ENCODE results near the gene DIAPH3. TPM values are rescaled to one million over a fixed set of nuclear protein-coding genes. Genes with fewer than 3 reads are reported as not detected.

The DIAPH3 gene
- polyA plus RNA-seq, 1 of the 3 experiments (the other 2 are of a cell fraction): 5.4 TPM

DNA sequence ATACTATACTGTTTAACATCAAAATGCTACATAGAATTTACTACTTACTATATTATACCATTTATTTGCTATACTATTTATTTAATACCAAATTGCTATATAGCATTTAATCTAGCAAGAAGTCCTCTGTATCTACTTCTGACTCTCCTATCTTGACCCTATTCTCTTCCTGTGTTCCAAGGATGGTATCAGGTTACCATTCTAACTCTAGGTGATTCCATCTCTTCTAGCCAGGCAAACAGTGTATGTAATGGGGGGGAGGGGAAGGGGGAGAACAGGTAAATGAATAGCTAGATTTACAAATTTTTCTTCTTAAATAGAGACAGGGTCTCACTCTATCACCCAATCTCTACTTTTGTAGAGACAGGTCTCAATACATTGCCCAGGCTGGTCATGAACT lies 200.3 kb downstream of the DIAPH3 start:
- H3K4me1 ChIP-seq (ENCODE audit: control insufficient read depth in 1 of 2, insufficient read depth in 2 of 2, low read depth in 1 of 2, low read length in 1 of 2): peaks cover 0 to 8% of the 10 kb centered on the region in 2 experiments; a peak in 2 of 4 replicates

DNA sequence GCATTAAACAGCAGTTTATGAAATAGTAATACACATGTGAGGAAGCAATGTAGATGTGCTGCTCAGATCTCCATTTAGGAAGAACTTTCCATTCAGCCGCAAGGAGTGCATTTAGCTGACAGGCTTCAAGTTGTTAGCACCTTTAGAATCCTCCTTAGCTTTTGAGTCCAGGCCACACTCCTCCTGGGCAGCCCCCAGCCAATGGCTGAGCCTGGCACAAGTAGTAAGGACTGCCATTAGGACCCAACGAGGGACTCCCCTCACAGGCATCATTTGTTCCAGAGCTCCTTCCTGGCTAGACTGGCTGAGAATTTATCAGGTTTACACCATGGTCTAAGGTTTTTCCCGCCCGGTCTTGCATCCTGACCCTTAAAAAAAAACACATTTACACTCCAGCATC lies 201.4 kb downstream of the DIAPH3 start:
- Histone ChIP-seq H3K36me3 (replicated peaks in 1 of 2; ENCODE audit: control insufficient read depth in 1 of 2, insufficient read depth in 2 of 2, low read length in 1 of 2) (peaks cover 0 to 13% of the 10 kb centered on the region in 2 experiments), H3K4me2 (no peak overlapping the region), H3K4me1 (ENCODE audit: control insufficient read depth in 1 of 2, insufficient read depth in 2 of 2, low read depth in 1 of 2, low read length in 1 of 2) (peaks cover 0 to 8% of the 10 kb centered on the region in 2 experiments; a peak in 2 of 4 replicates), H3K9me3 (no peaks in the 10 kb centered on the region), H3K79me2 (ENCODE audit: insufficient read depth) (no peaks in the 10 kb centered on the region), H2AFZ (ENCODE audit: low read depth) (no peak overlapping the region), H3K9ac (no peak overlapping the region), H3K4me3 (ENCODE audit: low read depth in 2 of 2, low read length in 1 of 2) (no peak overlapping the region), H3F3A (replicated peaks; ENCODE audit: insufficient read depth) (no peaks in the 10 kb centered on the region), H3K27me3 (ENCODE audit: insufficient read depth) (no peaks in the 10 kb centered on the region), H4K20me1 (ENCODE audit: insufficient read depth) (no peaks in the 10 kb centered on the region), H3K9me2 (no peaks in the 10 kb centered on the region), H3K27ac (ENCODE audit: low read depth in 2 of 2, low read length in 1 of 2) (no peak overlapping the region)
- no peak for DNase-seq
- POLR2A ChIA-PET: no interaction called here
- WGBS (ENCODE audit: low lambda C conversion rate): 90% methylated on average over 1 of the region's 4 CpGs
- CTCF ChIA-PET: interaction anchor here (1.1 kb wide), 1 partner anchor 18 kb away, joined by 3 read pairs; no protein-coding TSS in a partner anchor
- TF ChIP-seq NRF1 (IDR thresholded peaks at IDR 0.05; ENCODE audit: low read depth, low read length): no peak
- TF ChIP-seq, protein P1, sequence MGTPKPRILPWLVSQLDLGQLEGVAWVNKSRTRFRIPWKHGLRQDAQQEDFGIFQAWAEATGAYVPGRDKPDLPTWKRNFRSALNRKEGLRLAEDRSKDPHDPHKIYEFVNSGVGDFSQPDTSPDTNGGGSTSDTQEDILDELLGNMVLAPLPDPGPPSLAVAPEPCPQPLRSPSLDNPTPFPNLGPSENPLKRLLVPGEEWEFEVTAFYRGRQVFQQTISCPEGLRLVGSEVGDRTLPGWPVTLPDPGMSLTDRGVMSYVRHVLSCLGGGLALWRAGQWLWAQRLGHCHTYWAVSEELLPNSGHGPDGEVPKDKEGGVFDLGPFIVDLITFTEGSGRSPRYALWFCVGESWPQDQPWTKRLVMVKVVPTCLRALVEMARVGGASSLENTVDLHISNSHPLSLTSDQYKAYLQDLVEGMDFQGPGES (IDR thresholded peaks at IDR 0.05; ENCODE audit: low read depth, low read length): no peak
- TF ChIP-seq, protein P2, sequence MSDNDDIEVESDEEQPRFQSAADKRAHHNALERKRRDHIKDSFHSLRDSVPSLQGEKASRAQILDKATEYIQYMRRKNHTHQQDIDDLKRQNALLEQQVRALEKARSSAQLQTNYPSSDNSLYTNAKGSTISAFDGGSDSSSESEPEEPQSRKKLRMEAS (IDR thresholded peaks at IDR 0.05; ENCODE audit: low read depth): no peak
- TF ChIP-seq TCF12 (IDR thresholded peaks at IDR 0.05): no peak
- no peak for TF ChIP-seq ELF1 (IDR thresholded peaks at IDR 0.05)
- no peak for TF ChIP-seq RAD21 (IDR thresholded peaks at IDR 0.05; ENCODE audit: low read length)
- TF ChIP-seq, protein P3, sequence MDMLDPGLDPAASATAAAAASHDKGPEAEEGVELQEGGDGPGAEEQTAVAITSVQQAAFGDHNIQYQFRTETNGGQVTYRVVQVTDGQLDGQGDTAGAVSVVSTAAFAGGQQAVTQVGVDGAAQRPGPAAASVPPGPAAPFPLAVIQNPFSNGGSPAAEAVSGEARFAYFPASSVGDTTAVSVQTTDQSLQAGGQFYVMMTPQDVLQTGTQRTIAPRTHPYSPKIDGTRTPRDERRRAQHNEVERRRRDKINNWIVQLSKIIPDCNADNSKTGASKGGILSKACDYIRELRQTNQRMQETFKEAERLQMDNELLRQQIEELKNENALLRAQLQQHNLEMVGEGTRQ (IDR thresholded peaks at IDR 0.05; ENCODE audit: borderline replicate concordance, low read depth, low read length): no peak
- no peak for TF ChIP-seq GABPA (IDR thresholded peaks at IDR 0.05; ENCODE audit: low read depth)
- TF ChIP-seq, protein P4, sequence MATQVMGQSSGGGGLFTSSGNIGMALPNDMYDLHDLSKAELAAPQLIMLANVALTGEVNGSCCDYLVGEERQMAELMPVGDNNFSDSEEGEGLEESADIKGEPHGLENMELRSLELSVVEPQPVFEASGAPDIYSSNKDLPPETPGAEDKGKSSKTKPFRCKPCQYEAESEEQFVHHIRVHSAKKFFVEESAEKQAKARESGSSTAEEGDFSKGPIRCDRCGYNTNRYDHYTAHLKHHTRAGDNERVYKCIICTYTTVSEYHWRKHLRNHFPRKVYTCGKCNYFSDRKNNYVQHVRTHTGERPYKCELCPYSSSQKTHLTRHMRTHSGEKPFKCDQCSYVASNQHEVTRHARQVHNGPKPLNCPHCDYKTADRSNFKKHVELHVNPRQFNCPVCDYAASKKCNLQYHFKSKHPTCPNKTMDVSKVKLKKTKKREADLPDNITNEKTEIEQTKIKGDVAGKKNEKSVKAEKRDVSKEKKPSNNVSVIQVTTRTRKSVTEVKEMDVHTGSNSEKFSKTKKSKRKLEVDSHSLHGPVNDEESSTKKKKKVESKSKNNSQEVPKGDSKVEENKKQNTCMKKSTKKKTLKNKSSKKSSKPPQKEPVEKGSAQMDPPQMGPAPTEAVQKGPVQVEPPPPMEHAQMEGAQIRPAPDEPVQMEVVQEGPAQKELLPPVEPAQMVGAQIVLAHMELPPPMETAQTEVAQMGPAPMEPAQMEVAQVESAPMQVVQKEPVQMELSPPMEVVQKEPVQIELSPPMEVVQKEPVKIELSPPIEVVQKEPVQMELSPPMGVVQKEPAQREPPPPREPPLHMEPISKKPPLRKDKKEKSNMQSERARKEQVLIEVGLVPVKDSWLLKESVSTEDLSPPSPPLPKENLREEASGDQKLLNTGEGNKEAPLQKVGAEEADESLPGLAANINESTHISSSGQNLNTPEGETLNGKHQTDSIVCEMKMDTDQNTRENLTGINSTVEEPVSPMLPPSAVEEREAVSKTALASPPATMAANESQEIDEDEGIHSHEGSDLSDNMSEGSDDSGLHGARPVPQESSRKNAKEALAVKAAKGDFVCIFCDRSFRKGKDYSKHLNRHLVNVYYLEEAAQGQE (IDR thresholded peaks at IDR 0.05; ENCODE audit: low read depth, low read length): no peak
- TF ChIP-seq MXI1 (IDR thresholded peaks at IDR 0.05; ENCODE audit: low read depth, low read length): no peak
- TF ChIP-seq YY1 (IDR thresholded peaks at IDR 0.05; ENCODE audit: low read depth): no peak
- TF ChIP-seq CHD2 (IDR thresholded peaks at IDR 0.05; ENCODE audit: low read length, partially characterized antibody): no peak
- TF ChIP-seq FOXJ3 (CRISPR knock-in tag; IDR thresholded peaks at IDR 0.05): no peak
- no peak for TF ChIP-seq RCOR1 (IDR thresholded peaks at IDR 0.05; ENCODE audit: low read length)
- TF ChIP-seq JUND (IDR thresholded peaks at IDR 0.05): no peak
- TF ChIP-seq FOXM1 (IDR thresholded peaks at IDR 0.05; ENCODE audit: low read depth): no peak
- no peak for TF ChIP-seq MEF2A (IDR thresholded peaks at IDR 0.05; ENCODE audit: borderline replicate concordance, low read depth)

More for the DNA sequence above, 200.3 kb downstream of the DIAPH3 start:
- Histone ChIP-seq H3K4me2 (no peak overlapping the region), H3K79me2 (ENCODE audit: insufficient read depth) (no peaks in the 10 kb centered on the region), H3K9ac (no peak overlapping the region), H3K4me3 (ENCODE audit: low read depth in 2 of 2, low read length in 1 of 2) (no peak overlapping the region), H4K20me1 (ENCODE audit: insufficient read depth) (no peaks in the 10 kb centered on the region), H3K9me3 (no peaks in the 10 kb centered on the region), H3K27me3 (ENCODE audit: insufficient read depth) (no peaks in the 10 kb centered on the region), H2AFZ (ENCODE audit: low read depth) (no peak overlapping the region), H3K36me3 (replicated peaks in 1 of 2; ENCODE audit: control insufficient read depth in 1 of 2, insufficient read depth in 2 of 2, low read length in 1 of 2) (peaks cover 0 to 9% of the 10 kb centered on the region in 2 experiments), H3K27ac (ENCODE audit: low read depth in 2 of 2, low read length in 1 of 2) (no peak overlapping the region), H3K9me2 (no peaks in the 10 kb centered on the region), H3F3A (replicated peaks; ENCODE audit: insufficient read depth) (no peaks in the 10 kb centered on the region)
- CTCF ChIA-PET: no interaction called here
- POLR2A ChIA-PET: no interaction called here
- TF ChIP-seq, protein P1 (IDR thresholded peaks at IDR 0.05; ENCODE audit: low read depth, low read length): no peak
- TF ChIP-seq, protein P3 (IDR thresholded peaks at IDR 0.05; ENCODE audit: borderline replicate concordance, low read depth, low read length): no peak
- TF ChIP-seq GATA2 (CRISPR knock-in tag; IDR thresholded peaks at IDR 0.05): no peak
- DNase-seq: no peak

Data from SK-N-SH (cell line).